Measurements from ENCODE around the gene NCLN.

The NCLN gene

DNA sequence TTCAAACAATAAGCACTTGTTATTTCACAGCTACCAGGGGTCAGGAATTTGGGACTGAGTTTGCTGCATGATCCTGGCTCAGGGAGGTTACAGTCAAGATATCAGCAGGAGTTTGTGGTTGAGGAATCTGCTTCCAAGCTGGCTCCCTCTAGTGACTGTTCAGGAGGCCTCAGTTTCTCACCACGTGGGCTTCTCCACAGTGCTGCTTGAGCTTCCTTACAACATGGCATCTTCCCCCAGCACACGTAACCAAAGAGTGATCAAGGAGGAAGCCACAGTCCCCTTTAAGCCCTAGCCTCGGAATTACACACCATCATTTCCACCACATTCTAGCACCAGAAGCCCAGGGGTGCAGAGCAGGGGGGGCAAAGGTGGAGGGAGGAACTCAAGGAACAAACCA, 67.5 kb downstream of the NCLN start:
- no peak for DNase-seq (ENCODE audit: low read depth in 2 of 3, low spot score in 2 of 3)

- no peak for DNase-seq (ENCODE audit: low read depth in 2 of 3, low spot score in 2 of 3)
Observed at GRCh38 chr19:3254520-3254919, 68.8 kb downstream of the NCLN start.

DNA sequence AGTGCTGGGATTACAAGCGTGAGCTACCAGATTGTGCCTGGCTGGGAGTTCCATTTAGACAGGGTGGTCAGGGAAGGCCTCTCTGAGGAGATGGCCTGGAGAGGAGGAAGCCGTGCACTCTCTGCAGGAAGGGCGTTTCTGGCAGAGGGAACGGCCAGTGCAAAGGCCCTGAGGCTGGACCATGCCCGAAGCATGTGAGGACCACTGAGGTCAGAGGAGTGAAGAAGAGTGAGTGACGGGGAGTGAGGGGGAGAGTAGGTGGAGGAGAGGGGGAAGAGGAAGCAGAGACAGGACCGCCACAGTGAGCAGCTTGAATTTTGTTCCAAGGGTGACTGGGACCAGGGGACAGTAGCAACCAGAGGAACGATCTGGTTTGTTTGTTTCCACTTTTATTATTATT, 71.3 kb downstream of the NCLN start:
- DNase-seq (ENCODE audit: low read depth in 2 of 3, low spot score in 2 of 3), result no peak
